IPS DF 19.7 (cell line): ENCODE data around the gene HDC.

ENCODE experiments used
- DNase-seq: peaks from one replicate; pipeline ENCODE4 v3.0.0-alpha.2; 2013; ENCODE audit warnings: low read depth, low spot score

Gene HDC

GRCh38 chr15:50227076-50227475, 38.5 kb downstream of the HDC start:
- no peak for DNase-seq

- no peak for DNase-seq
Measured at GRCh38 chr15:50225938-50226337, 39.6 kb downstream of the HDC start.

GRCh38 chr15:50225057-50225456, 40.5 kb downstream of the HDC start:
- DNase-seq: no peak

GRCh38 chr15:50224606-50225005, 40.9 kb downstream of the HDC start:
- DNase-seq: no peak

GRCh38 chr15:50222181-50222580, 43.3 kb downstream of the HDC start:
- no peak for DNase-seq

- DNase-seq: no peak
Measured at GRCh38 chr15:50219820-50220219, 45.7 kb downstream of the HDC start.

GRCh38 chr15:50218691-50219090, 46.8 kb downstream of the HDC start:
- DNase-seq: no peak

GRCh38 chr15:50218291-50218690, 47.2 kb downstream of the HDC start:
- DNase-seq: no peak

- DNase-seq: no peak
Measured at GRCh38 chr15:50210462-50211157, 54.9 kb downstream of the HDC start.

GRCh38 chr15:50209809-50210208, 55.7 kb downstream of the HDC start:
- no peak for DNase-seq

GRCh38 chr15:50206020-50206419, 59.5 kb downstream of the HDC start:
- DNase-seq: no peak

- DNase-seq: no peak
Measured at GRCh38 chr15:50202003-50202402, 63.5 kb downstream of the HDC start.

GRCh38 chr15:50192926-50193620, 72.5 kb downstream of the HDC start:
- no peak for DNase-seq

- DNase-seq: no peak
Measured at GRCh38 chr15:50192164-50192563, 73.4 kb downstream of the HDC start.
